ENCODE measurements around the gene FAM171A2.
"Not testable (repeated sequence)": the region's sequence is repeated elsewhere in the genome, so short reads cannot be mapped to it uniquely, and the experiment has no call there.

The FAM171A2 gene

DNA sequence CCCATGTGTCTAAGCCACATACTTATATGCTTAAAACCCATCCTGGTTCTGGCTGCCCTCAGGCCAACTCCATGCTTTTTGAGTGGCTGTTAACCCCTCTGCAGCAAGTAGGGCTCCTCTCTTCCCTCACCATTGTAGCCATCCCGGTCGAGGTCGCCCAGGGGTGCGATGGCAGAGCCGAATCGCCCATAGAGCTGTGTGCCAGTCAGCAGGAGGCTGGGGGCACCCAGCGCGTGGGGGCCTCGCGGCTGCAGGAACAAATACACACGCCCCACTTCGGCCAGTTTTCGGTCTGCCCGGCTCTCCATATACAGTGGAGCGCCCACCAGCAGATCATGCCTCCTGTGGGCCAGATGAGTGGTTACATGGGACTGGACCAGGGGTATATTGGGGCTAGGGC lies 19.7 kb upstream of the FAM171A2 start:
- DNase-seq, result no peak

DNA sequence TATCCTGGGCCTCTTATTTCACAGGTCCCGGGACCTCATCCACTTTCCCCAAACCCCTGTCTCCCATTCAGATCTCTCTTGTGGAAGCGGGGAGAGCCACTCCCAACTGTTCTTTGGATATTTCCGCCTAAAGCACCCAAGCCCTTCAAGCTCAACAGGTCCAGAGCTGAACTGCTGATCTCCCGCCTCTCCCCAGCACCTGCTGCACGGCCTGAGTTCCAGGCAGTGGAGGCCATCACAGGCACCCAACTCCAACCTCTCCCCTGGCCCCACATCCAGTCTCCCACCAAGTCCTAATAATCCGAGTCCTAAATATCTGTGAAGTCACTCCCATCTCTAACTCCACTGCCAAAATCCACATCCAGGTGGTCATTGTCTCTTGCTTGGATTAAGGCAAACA lies 19.3 kb upstream of the FAM171A2 start:
- no peak for DNase-seq

DNA sequence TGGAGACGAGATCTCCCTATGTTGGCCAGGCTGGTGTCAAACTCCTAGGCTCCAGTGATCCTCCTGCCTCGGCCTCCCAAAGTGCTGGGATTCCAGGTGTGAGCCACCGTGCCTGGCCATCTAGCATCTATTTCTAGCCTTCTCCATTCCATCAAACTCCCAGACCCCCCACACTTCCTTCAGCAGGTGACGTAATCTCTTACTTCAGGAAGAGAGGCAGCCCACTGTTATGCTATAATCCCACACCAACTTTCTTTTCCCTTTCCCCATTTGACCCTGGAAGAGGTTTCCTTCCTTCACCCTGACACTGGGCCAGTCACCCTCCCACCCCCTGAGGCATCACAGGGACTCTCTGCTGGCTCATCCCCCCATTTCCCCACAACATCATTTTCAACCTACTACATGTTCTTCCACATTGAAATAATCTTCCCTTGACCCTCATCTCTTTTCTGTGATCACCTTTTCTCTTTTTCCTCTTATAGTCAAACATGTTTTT lies 18.2 kb upstream of the FAM171A2 start:
- DNase-seq, result no peak

DNA sequence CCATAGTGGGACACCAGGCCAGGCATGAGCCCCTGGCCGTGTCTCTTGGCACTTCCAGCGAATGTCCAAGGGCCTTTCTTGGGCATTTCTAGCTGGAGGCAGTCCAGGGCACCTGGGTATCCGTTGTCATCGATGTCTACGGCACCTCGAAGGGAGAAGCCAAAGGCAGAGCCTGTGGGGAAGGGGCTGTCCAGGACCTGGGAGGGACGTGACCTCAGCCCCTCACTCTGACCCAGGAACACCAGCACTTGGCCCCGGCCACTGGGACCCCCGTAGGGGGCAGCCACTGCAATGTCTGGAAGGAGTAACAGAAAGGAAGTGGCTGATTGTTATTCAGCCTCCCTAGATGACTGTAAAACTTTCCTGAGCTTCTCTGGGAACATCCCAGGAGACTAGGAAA lies 17.1 kb upstream of the FAM171A2 start:
- no peak for DNase-seq

DNA sequence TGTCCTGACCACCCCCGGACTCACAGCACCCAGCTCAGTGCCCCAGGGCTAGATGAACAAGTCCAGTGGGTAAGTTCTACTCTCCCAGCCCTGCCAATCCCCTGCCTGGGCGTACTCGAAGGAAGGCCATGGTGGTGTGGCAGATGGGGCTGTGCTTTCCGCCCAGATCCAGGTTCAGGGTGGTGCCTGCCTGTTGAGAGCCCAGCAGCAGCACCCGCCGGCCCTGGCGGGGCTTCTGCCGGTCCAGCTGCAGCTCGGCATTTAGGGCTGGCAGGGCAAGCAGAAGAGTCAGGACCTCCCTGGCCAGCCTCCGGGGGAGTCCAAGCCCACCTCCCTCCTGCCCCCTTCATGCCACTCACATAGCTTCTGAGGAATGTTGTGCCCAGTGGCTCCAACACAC lies 16.2 kb upstream of the FAM171A2 start:
- no peak for DNase-seq

DNA sequence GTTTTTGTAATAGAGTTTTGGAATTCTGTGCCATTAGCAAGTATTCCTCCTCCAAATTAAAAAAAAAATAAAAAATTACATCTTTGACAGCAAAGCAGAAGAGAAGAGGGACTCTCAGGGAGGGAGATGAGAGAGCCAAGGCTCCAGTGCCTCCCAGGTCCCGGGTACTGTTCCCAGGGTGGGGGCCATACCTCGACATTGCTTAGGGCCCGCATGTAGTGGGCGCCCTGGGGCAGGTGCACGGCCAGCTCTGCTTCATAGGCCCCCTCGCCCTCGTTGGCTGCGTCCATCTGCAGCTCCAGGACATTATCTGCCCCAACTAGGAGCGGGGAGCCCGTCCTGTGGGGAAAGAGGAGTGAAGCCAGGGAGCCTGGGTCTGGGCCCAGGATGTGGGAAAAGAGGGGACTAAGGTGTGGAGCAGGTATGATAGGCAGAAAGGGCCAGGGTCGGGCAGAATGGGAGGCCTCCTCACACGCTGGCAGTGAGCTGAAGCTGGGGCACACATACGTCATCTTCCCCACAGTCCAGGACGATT lies 14.6 kb upstream of the FAM171A2 start:
- DNase-seq, result no peak

DNA sequence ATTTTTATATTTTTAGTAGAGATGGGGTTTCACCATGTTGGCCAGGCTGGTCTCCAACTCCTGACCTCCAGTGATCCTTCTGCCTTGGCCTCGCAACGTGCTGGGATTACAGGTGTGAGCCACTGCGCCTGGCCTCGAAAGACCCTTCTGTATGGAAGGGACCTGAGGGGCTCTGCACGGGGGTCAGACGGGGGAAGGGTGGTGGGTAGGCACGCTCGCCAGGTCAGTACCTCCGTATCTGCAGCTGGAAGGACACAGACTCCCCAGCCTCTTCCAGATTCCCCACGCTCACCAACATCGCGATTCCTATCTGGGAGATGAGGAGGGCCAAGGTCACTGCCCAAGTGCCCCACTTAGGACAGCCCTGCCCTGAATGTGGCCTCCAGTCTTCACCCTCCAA lies 13.1 kb upstream of the FAM171A2 start:
- DNase-seq, result no peak

DNA sequence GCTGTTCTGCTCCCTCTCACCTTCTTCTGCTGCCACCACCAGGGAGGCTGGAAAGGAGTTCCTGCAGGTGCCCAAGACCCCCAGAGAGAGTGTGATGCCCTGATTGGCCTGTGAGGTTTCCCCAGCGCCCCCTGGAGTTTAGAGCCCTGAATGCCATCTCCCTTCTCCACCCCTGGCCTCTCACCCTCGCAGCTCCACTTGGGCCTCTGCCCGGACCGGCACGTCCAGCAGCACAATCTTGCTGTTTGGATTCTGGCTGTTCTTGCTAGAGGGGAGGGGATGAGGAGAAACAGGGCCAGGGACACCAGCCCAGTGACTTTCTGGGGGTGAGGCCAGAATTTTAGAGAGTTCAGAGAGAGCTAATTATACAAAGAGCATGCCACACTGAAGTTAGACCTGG lies 12.5 kb upstream of the FAM171A2 start:
- DNase-seq, result no peak

DNA sequence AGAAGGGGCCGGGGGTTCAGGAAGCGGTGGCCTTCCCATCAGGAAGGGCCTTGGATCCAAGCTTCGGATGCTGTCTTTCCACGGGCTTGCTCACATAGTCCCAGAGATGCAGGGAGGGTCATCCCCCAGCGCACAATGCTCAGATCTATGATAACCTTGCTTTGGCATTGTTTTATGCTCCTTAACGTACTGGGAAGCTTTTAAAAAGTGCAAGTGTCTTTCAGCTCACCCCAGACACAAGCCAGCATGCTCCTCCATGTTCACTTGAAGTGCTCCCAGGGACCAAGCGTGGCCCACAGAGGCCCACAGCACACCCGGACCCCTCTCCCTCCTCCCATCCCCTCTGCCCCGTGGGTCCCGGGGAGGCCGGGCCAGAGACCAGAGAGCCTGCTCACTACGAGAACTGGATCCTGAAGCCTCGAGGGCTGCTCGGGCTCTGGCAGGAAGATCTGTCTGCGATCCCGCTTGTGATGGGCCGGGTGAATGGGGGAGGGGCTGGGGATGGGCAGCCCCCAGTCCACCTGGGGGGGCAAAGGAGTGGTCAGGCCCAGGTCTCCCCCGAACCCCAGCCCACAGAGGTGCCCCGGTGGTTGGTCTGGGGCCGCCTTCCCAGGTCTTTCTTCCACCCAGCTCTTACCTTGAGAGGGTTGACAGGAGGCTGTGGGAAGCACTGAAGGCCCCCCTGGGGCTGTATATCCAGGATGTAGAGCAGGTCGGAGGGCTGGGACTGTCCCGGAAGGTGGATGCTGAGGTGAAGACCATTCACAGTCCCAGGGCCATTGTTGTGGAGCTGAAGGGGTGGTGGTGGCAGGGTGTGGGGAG lies 11.8 kb upstream of the FAM171A2 start:
- no peak for DNase-seq

DNA sequence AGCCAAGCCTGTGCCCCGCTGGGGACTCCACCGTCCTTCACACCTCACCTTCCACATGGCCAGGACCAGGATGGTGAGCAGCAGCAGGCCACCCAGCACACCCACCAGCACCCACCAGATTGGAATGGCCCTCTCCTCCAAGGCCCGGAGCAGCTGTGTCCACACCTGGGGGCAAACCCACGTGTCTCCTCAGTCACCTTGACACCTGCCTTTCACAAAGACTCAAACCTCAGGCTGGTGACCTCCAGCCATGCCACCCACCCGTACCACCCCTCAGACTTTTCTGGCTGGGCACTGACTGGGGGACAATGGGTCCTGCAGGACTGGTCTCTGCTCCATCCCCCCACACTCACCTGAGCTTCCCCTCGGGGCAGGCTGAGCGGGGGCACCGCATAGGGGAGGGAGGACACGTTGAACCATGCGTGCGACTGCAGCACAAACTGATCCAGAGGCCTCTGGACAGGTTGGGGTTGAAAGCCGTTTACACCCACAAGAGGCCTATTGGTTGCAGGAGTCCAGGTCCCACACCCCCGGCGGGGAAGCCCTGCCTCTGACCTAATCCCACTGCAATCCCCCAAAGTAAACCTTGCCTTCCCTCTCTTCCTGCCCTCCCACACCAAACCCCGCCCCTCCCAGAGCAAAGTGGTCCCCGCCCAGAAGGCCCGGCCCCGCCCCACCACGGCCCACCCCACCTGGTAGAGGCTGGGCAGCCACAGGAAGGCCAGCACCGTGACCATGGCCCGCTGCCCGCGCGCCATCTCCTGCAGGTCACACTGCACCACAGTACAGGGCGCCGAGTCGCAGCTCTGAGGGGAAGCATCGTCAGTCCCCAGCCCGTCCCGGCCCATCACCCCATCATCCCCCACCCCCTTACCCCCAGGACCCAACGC lies 10.9 kb upstream of the FAM171A2 start:
- DNase-seq, result peak; percentile 75

DNA sequence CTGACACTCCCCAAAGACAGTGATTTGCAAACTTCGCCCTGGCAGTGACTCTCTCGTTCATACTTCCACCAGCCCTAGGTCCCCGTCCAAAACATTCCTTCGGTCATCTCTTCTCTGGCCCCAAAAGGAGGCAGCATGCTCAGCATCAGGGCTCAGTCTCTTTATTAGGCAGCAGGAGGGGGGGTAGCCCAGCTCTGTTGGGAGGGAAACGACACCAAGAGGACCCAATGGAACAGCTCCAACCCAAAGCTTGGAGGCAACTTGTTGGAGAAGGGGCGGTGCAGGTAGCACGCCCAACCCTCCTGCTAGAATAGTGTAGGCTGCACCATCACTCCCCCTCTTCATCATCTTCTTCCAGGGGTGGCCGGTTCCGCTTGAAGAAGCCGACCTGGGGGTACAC lies 8.4 kb upstream of the FAM171A2 start:
- DNase-seq, result no peak

DNA sequence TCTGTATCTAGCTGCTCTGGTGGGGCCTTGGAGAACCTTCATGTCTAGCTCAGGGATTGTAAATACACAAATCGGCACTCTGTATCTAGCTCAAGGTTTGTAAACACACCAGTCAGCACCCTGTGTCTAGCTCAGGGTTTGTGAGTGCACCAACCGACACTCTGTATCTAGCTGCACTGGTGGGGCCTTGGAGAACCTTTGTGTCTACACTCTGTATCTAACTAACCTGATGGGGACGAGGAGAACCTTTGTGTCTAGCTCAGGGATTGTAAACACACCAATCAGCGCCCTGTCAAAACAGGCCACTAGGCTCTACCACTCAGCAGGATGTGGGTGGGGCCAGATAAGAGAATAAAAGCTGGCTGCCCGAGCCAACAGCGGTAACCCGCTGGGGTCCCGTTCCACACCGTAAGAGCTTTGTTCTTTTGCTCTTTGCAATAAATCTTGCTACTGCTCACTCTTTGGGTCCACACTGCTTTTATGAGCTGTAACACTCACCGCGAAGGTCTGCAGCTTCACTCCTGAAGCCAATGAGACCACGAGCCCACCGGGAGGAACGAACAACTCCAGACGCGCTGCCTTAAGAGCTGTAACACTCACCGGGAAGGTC lies 5.9 kb upstream of the FAM171A2 start:
- DNase-seq, result peak; percentile 23

DNA sequence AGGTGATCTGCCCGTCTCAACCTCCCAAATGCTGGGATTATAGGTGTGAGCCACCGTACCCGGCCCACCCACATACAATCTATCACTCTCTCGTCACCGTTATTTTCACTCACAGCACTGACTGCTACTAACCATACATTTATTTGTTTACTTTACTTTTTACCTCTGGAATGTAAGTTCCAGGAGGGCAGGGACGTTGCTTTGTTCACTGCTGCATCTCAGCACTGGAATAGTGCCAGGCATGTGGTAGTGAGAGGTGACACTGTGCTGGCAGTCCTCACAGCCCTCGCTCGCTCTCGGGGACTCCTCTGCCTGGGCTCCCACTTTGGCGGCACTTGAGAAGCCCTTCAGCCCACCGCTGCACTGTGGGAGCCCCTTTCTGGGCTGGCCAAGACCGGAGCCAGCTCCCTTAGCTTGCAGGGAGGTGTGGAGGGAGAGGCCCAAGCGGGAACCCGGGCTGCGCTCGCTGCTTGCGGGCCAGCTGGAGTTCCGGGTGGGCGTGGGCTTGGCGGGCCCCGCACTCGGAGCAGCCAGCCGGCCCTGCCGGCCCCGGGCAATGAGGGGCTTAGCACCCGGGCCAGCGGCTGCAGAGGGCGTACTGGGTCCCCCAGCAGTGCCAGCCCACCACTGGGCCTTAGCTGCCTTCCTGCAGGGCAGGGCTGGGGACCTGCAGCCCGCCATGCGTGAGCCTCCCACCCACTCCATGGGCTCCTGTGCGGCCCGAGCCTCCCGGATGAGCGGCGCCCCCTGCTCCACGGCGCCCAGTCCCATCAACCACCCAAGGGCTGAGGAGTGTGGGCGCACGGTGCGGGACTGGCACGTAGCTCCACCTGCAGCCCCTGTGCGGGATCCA lies 5.0 kb upstream of the FAM171A2 start:
- DNase-seq, result not testable (repeated sequence)

DNA sequence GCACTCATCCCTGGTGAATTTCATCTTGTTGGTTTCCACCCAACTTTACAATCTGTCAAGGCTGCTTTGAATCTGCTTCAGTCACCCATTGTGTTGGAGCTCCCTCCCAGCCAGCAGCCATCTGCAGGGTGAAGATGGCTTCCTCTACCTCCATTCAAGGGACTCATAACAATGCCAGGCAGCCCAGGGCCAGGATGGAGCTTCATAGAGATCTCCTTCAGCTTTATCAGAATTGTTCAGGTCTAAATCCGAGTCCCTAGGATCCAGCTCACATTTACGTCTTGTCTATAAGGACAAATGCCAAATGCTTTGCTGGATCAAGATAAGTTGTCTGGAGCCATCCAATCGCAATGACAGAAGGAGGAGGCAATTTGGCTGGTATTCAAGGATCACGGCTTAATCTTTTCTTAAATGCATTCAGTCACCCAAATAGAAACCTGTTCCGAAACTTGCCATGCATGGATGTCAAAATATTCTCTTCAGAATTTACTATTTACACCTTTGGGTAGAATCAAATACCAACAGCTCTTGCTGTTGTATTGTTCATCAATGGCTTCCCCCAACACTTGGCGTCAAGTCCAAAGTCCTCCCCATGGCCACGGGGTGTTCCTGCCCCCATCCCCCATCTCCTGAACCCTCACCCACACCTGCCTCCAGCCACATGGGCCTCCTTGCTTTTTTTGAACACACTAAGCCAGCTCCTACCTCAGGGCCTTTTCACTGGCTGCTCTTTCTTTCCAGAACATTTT lies 3.8 kb upstream of the FAM171A2 start:
- no peak for DNase-seq

DNA sequence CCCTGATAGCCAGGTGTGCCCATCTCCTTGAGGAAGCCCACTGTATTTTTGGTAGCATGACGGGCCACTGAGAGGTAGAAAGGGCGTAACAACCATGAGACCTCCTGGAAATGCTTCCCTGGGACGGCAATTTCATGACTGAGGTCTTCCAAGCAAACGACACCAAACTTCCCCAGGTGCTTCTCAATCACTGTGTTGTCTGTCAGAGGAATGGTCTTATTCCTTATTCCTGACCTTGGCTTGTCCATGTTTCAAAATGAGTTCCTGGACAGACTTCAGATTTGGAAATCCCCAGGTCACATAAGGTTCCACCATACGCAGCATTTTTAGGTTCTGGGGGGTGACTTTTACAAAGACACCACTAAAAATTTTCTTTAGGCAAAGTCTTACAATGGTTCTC lies 1.4 kb upstream of the FAM171A2 start:
- not testable (repeated sequence) for DNase-seq

DNA sequence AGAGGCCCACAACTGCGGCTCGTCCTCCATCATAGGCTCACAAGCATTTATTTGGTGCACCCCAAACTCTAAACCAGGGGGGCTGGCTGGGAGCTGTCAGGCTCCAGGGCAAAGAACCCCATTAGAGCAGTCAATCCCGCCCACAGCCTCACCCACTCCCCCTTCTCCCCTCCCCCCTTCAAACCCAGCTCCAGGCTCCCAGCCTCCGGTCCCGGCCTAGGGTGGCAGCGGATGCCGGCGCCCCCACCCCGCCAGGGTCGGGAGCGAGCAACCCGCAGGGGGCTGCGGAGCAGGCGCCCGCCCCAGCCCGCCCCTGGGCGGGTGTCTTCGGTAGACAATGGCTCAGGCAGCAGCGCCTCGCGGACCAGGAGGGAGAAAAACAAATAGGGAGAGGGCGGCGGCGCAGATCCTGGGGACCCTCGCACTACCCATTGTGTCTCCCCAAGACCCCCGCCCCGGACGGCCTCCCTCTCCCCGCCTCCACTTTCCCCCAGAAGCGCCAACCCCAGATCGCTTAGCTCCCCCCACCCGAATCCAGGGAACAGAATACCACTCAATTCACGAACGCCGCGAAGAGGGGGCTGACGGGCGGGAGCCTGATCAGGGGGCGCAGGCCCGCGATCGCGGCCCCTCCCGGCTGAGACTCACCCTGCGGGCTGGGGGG lies 572 bp downstream of the FAM171A2 start:
- DNase-seq, result peak; percentile 69

DNA sequence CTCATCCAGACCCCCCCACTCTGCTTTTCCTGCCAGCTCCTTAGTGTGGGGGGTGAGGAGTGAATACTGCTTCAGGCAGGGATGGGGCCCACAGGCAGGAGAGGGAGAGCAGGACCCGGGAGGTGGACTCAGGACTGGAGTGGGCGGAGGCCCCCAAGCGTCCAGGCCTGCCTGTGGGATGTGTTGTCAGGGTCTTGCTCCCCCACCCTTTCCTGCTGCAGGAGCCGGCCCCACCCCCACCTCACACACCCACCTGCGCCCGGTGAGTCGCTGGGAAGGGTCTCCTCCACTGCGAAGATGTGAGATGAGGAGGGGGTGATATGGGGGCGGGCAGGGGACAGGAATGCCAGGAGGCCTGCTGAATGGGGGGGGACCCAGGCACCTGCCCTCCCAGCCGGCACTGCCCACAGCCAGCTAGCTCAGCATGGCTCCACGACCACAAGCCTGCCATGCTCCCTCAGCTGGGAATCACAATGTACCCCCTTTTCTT lies 1.1 kb downstream of the FAM171A2 start:
- DNase-seq, result no peak

DNA sequence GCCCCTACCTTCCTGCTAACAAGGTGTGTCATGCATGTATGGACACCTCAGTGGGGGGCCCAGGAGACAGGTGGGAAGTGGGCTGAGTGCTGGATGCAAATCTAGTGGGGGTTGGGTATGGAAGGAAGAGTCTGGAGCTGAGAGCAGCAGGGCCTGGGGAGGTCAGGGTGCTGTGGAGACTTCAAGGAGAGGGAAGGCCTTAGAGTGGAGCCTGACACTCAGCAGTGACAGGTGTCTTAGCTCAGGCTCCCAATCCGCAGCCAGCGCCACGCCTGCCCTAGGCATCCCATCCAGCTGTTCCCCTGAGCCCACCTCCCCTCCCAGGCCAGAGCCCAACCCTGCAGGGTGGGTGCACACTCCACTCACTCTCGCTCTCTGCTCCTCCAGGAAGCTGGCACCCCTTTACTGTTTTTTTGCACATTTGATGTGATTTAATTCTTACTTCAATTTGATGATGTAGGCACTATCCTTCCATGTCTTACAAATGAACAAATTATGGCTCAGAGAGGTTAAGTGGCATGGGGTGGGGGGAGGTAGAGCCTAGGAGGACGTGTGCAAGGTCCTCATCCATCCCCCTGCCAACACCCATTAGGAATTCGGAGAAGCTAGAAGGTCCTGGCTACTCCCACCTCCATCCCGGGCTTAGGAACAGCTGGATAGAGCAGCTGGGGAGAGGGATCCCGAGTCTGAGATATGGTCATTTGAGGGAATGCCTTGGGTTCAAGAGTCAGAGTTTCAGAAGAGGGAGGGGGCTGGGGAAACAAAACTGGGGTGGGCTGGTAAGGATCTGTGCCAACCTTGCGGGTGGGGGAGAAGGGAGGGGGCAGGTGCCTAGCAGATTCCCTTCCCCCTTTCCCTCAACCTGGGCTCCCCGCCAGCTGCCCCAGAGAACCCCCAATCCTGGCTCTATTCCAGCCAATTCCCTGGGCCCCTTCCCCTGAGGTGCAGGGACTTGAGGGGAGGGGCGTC lies 2.1 kb downstream of the FAM171A2 start:
- DNase-seq, result peak; percentile 49

DNA sequence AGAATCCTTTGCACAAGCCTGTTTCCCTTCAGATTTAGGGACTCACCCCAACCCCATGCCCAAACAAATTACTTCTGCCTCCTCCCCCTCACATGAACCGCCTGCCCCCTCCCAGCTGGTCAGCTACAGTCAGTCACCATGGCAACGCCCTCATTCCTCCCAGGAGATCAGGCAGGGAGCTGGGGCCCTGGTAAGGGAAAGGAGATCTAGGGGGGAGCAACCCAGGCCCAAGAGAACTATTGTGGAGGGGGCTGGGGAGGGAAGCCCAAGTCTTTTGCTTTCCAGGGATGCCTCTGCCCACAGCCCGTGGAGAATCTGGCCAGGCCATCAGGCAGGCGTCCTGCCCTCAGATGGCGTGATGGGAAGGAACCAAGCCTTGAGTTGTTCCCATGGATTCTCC lies 2.8 kb downstream of the FAM171A2 start:
- peak; percentile 35 for DNase-seq

DNA sequence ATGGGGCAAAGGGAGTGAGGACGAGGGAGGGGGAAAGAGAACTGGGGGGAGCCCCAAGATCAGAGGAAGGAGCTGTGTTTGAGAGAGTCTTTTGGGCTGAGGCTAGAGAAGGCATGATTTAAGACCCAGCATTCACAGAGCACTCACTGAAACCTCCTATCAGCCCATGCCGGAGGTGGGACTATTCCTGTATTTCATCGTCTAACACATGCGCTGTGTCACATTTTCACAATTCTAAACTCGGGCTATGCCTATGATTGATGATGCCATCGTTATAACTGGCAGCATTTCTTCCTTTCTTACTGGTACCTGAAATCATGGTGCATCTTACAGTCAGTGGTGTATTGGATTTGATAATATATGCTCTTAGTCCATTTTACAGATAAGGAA lies 3.5 kb downstream of the FAM171A2 start:
- DNase-seq, result no peak

Measured in NCI-H146 (cell line).